Natural killer cell (primary cell): Measurements from ENCODE around the gene CAMKK2. TPM values are rescaled to one million over a fixed set of nuclear protein-coding genes. Genes with fewer than 3 reads are reported as not detected.

Experiments used
- ATAC-seq, 3 donors: fragments of 150-1000 bp in 2 of 3; fragments of 200-7000 bp in 1 of 3; cut with Tn5 transposase; 1 replicate in 1 of 3; 2 replicates in 2 of 3; pipeline ENCODE4 v1.10.0; 2021; ENCODE audit warnings: mild to moderate bottlenecking in 2 of 3, moderate library complexity in 2 of 3
- DNase-seq, 2 donors: peaks; one replicate each; pipeline versions ENCODE4 v3.0.0 to v3.0.0-alpha.2; 2013 to 2021; ENCODE audit warnings: mixed read lengths in 1 of 2
- H3K27ac ChIP-seq: one replicate; pipeline ENCODE4 v1.5.1; 2013; ENCODE audit warnings: mild to moderate bottlenecking, low read length
- H3K27me3 ChIP-seq: one replicate; pipeline ENCODE4 v1.6.1; 2013; ENCODE audit warnings: low read length; ENCODE audit not compliant: control insufficient read depth, insufficient read depth
- H3K36me3 ChIP-seq: one replicate; pipeline ENCODE4 v1.6.1; 2013; ENCODE audit warnings: low read length; ENCODE audit not compliant: control insufficient read depth, insufficient read depth
- H3K4me1 ChIP-seq: one replicate; pipeline ENCODE4 v1.6.1; 2013; ENCODE audit warnings: low read length; ENCODE audit not compliant: control insufficient read depth, insufficient read depth
- H3K4me3 ChIP-seq: one replicate; pipeline ENCODE4 v1.5.1; 2013; ENCODE audit warnings: low read length
- H3K9me3 ChIP-seq: one replicate; pipeline ENCODE4 v1.6.1; 2013; ENCODE audit warnings: low read length; ENCODE audit not compliant: control insufficient read depth, insufficient read depth
- H3K27ac Mint-ChIP-seq, 2 donors: one replicate each; pipeline ENCODE4 v1.8.0; 2022; ENCODE audit warnings: mild to moderate bottlenecking in 2 of 2, mixed read lengths in 2 of 2, moderate library complexity in 1 of 2
- H3K27me3 Mint-ChIP-seq, 2 donors: one replicate each; pipeline ENCODE4 v1.8.0; 2022; ENCODE audit warnings: low read depth in 2 of 2, mixed read lengths in 2 of 2
- H3K36me3 Mint-ChIP-seq: one replicate; pipeline ENCODE4 v1.8.0; 2022; ENCODE audit warnings: mixed read lengths
- H3K4me1 Mint-ChIP-seq, 2 donors: one replicate each; pipeline ENCODE4 v1.8.0; 2022; ENCODE audit warnings: mixed read lengths in 2 of 2
- H3K4me3 Mint-ChIP-seq: one replicate; pipeline ENCODE4 v1.8.0; 2022; ENCODE audit warnings: mild to moderate bottlenecking, moderate library complexity, mixed read lengths
- H3K9me3 Mint-ChIP-seq, 2 donors: one replicate each; pipeline ENCODE4 v1.8.0; 2022; ENCODE audit warnings: mixed read lengths in 2 of 2
- WGBS: methylation state at CpG from one replicate; pipeline ENCODE4 v1.1.7; 2013; ENCODE audit warnings: missing lambda C conversion rate; ENCODE audit not compliant: insufficient coverage; 5-methylcytosine and 5-hydroxymethylcytosine counted together
- intact Hi-C: fragments of 100-400 bp; cut with micrococcal nuclease; formaldehyde crosslinking; loops from one replicate; pipeline ENCODE4 v1.14.2; 2022
- total RNA-seq, 4 donors: library from RNA; stranded (reverse); fragments of 120-200 nt in 1 of 4; gene quantifications; one replicate each; pipeline versions ENCODE4 v1.2.3 to v1.2.4, GENCODE V29; 2013 to 2022
- TF ChIP-seq, protein P1 (sequence below): fragments of 200-600 bp; IDR thresholded peaks from one replicate; pipeline ENCODE4 v1.8.0; 2022; ENCODE audit warnings: antibody characterized with exemption

Gene CAMKK2
- total RNA-seq, 3 donors from 2014 or later (not counting 1 experiment from before 2014, with no cell fraction given) = 19.6 to 27.4 (median 20.9) TPM

DNA sequence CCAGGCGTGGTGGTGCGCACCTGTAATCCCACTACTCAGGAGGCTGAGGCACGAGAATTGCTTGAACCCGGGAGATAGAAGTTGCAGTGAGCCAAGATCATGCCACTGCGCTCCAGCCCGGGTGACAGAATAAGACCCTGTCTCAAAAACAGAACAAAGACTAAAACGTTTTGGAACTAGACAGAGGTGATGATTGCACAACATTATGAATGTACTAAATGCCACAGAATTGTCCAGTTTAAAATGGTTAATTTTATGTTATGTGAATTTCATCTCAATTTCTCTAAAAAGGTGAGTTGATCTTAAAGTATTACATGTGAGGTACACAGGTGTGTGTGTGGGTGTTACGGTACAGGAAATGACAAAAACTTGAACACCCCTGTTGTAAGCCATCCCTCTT, 70.1 kb downstream of the CAMKK2 start:
- TF ChIP-seq, protein P1, sequence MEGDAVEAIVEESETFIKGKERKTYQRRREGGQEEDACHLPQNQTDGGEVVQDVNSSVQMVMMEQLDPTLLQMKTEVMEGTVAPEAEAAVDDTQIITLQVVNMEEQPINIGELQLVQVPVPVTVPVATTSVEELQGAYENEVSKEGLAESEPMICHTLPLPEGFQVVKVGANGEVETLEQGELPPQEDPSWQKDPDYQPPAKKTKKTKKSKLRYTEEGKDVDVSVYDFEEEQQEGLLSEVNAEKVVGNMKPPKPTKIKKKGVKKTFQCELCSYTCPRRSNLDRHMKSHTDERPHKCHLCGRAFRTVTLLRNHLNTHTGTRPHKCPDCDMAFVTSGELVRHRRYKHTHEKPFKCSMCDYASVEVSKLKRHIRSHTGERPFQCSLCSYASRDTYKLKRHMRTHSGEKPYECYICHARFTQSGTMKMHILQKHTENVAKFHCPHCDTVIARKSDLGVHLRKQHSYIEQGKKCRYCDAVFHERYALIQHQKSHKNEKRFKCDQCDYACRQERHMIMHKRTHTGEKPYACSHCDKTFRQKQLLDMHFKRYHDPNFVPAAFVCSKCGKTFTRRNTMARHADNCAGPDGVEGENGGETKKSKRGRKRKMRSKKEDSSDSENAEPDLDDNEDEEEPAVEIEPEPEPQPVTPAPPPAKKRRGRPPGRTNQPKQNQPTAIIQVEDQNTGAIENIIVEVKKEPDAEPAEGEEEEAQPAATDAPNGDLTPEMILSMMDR = no peak
- no peaks in the 10 kb centered on the region for H3K9me3 Mint-ChIP-seq
- H3K27me3 ChIP-seq = no peaks in the 10 kb centered on the region
- no peak for DNase-seq
- H3K27ac Mint-ChIP-seq = no peak overlapping the region
- H3K9me3 ChIP-seq = no peaks in the 10 kb centered on the region
- H3K4me3 Mint-ChIP-seq = no peak overlapping the region
- WGBS = 90% methylated on average over 8 of the region's 8 CpGs
- H3K4me1 Mint-ChIP-seq = peaks cover 18 to 28% of the 10 kb centered on the region in 2 donors
- no peaks in the 10 kb centered on the region for H3K36me3 Mint-ChIP-seq
- no peak for ATAC-seq
- H3K4me3 ChIP-seq = no peak overlapping the region
- H3K4me1 ChIP-seq = peaks cover 44% of the 10 kb centered on the region
- no peak overlapping the region for H3K27ac ChIP-seq
- intact Hi-C loops = no loop called here
- H3K27me3 Mint-ChIP-seq = no peaks in the 10 kb centered on the region
- H3K36me3 ChIP-seq = peaks cover 21% of the 10 kb centered on the region

DNA sequence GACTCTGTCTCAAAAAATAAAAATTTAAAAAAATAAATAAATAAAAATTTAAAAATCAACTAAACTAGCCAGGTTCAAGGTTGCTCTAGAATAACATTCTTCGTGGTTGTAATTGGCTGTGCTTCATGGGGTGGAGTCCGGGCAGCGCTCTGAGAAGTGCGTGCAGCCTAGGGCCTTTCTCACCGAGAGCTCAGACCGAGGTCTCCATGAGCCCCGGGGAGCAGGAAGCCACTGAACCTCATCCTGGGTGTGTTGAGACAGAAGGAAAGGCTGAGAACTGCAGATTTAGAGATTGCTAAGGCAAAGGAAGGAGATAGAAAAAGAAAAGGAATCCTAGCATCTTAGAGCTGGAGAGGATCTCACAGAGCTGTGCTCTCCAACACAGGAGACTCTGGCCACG, 71.9 kb downstream of the CAMKK2 start:
- H3K4me1 Mint-ChIP-seq = peaks cover 18 to 28% of the 10 kb centered on the region in 2 donors
- no peaks in the 10 kb centered on the region for H3K9me3 Mint-ChIP-seq
- DNase-seq = peak in 1 of 2 donors; percentile 79
- H3K27me3 ChIP-seq = no peaks in the 10 kb centered on the region
- H3K27ac Mint-ChIP-seq = peak overlapping the region; percentile 54 to 65
- TF ChIP-seq, protein P1 = no peak
- no peak overlapping the region for H3K4me3 ChIP-seq
- intact Hi-C loops = loop anchor here (5.0 kb wide), 1 partner anchor 92 kb away; the partner anchor contains the start of gene P2RX7
- peak in 1 of 3 donors; percentile 44 for ATAC-seq
- H3K27me3 Mint-ChIP-seq = no peaks in the 10 kb centered on the region
- H3K4me1 ChIP-seq = peaks cover 36% of the 10 kb centered on the region
- H3K4me3 Mint-ChIP-seq = peak overlapping the region; percentile 78
- 29% methylated on average over 8 of the region's 8 CpGs for WGBS
- H3K27ac ChIP-seq = no peak overlapping the region
- H3K36me3 ChIP-seq = peaks cover 18% of the 10 kb centered on the region
- H3K9me3 ChIP-seq = no peaks in the 10 kb centered on the region
- H3K36me3 Mint-ChIP-seq = no peaks in the 10 kb centered on the region

DNA sequence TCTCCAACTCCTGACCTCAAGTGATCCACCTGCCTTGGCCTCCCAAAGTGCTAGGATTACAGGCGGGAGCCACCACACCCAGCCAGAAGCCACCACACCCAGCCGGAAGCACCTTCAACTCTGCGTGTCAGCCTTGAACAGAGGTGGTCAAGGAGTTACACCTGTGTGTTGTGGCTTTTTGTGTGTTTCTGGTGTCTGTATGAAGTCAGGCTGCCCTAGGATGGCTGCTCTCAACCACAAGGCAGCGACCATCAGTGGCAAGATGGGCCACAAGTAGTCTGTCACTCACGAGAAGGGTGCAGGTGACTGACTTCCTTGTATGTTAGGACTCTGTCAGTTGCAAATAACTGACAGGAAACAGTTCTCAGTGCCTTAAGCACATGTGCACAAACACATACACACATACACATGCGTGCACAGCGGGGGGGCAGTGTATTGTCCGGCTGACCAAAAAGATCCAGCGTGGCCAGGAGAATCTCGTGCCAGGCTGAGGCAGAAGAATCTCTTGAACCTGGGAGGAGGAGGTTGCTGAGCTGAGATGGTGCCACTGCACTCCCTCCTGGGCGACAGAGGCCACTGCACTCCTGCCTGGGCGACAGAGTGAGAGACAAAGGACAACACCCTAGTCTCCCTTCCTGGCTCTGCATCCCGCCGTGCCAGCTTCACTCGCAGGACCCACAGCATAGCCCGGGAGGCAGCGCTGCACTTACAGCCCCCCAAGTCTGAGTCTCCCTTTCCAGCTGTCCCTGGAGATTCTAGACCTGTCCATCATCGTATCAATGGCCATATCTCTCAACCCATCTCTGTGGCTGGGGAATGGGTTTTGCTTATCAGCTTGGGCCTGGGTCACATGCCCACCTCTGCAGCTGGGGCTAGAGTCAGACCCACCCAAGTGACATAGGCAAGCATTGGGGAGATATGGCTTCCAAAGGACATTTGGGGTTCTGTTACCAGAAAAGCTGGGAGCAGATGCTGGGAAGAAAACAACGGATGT, 72.9 kb downstream of the CAMKK2 start:
- Histone ChIP-seq H3K36me3 (peaks cover 8% of the 10 kb centered on the region), H3K9me3 (no peaks in the 10 kb centered on the region), H3K27ac (peak overlapping the region; percentile 61), H3K4me3 (no peak overlapping the region), H3K27me3 (no peaks in the 10 kb centered on the region), H3K4me1 (peaks cover 36% of the 10 kb centered on the region)
- peak overlapping the region; percentile 54 to 65 for H3K27ac Mint-ChIP-seq
- TF ChIP-seq, protein P1 = no peak
- H3K4me1 Mint-ChIP-seq = peaks cover 18 to 28% of the 10 kb centered on the region in 2 donors
- H3K4me3 Mint-ChIP-seq = peak overlapping the region; percentile 49
- intact Hi-C loops = loop anchor here (5.0 kb wide), 1 partner anchor 91 kb away; the partner anchor contains the start of gene P2RX7
- WGBS = 44% methylated on average over 18 of the region's 19 CpGs
- DNase-seq (peak in 1 of 2 donors; percentile 69), ATAC-seq (peak; percentile 67 to 78 (median 74))
- no peaks in the 10 kb centered on the region for H3K9me3 Mint-ChIP-seq
- no peaks in the 10 kb centered on the region for H3K36me3 Mint-ChIP-seq
- no peaks in the 10 kb centered on the region for H3K27me3 Mint-ChIP-seq
